Neural cell (in vitro differentiated cells): ENCODE results near the gene ARHGEF1.

Source experiments
- EP300 ChIP-seq: fragments of 450-650 bp; conservative IDR thresholded peaks from 2 replicates; pipeline ENCODE4 v1.6.1; 2014; ENCODE audit warnings: antibody characterized with exemption, mild to moderate bottlenecking, moderate library complexity; ENCODE audit not compliant: poor library complexity, severe bottlenecking
- EZH2 ChIP-seq: fragments of 200-600, 300-800 bp; shearing (Covaris generic), sonication (generic); IDR thresholded peaks from 2 replicates; pipeline ENCODE4 v1.6.1; 2014; ENCODE audit warnings: antibody characterized with exemption, low read length, borderline replicate concordance, mild to moderate bottlenecking; ENCODE audit not compliant: insufficient read depth, poor library complexity, severe bottlenecking
- POLR2AphosphoS5 ChIP-seq: IDR thresholded peaks from 2 replicates; pipeline ENCODE4 v1.6.1; 2012
- RAD21 ChIP-seq: fragments of 450-650 bp; conservative IDR thresholded peaks from 2 replicates; pipeline ENCODE4 v1.6.1; 2014; ENCODE audit warnings: antibody characterized with exemption, mild to moderate bottlenecking, moderate library complexity
- SMC3 ChIP-seq: fragments of 450-650 bp; conservative IDR thresholded peaks from 2 replicates; pipeline ENCODE4 v1.6.1; 2014; ENCODE audit warnings: antibody characterized with exemption, mild to moderate bottlenecking, moderate library complexity; ENCODE audit not compliant: poor library complexity
- TAF1 ChIP-seq: IDR thresholded peaks from 2 replicates; pipeline ENCODE4 v1.6.1; 2012; ENCODE audit warnings: low read depth
- TF ChIP-seq, protein P1 (sequence below): fragments of 450-650 bp; IDR thresholded peaks from 2 replicates; pipeline ENCODE4 v1.5.1; 2014; ENCODE audit warnings: antibody characterized with exemption, mild to moderate bottlenecking, moderate library complexity; ENCODE audit not compliant: poor library complexity, severe bottlenecking

GRCh38 chr19:41897181-41897580 is 14.2 kb downstream of the ARHGEF1 start:
- TF ChIP-seq EZH2 = no peak
- TF ChIP-seq RAD21 = no peak
- TF ChIP-seq EP300 = no peak
- TF ChIP-seq, protein P1, sequence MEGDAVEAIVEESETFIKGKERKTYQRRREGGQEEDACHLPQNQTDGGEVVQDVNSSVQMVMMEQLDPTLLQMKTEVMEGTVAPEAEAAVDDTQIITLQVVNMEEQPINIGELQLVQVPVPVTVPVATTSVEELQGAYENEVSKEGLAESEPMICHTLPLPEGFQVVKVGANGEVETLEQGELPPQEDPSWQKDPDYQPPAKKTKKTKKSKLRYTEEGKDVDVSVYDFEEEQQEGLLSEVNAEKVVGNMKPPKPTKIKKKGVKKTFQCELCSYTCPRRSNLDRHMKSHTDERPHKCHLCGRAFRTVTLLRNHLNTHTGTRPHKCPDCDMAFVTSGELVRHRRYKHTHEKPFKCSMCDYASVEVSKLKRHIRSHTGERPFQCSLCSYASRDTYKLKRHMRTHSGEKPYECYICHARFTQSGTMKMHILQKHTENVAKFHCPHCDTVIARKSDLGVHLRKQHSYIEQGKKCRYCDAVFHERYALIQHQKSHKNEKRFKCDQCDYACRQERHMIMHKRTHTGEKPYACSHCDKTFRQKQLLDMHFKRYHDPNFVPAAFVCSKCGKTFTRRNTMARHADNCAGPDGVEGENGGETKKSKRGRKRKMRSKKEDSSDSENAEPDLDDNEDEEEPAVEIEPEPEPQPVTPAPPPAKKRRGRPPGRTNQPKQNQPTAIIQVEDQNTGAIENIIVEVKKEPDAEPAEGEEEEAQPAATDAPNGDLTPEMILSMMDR = no peak
- TF ChIP-seq SMC3 = no peak
- no peak for TF ChIP-seq POLR2AphosphoS5
- no peak for TF ChIP-seq TAF1
